Gastrocnemius medialis (tissue), 4 donors: ENCODE data around the gene ATP6V0D1. TPM values are rescaled to one million over a fixed set of nuclear protein-coding genes. Genes with fewer than 3 reads are reported as not detected.
A peak's percentile ranks its signal among the peaks of the same experiment; 100 is the strongest.
"Not testable (repeated sequence)": the region's sequence is repeated elsewhere in the genome, so short reads cannot be mapped to it uniquely, and the experiment has no call there.

Experiments used
- ATAC-seq, 2 donors: fragments of 150-250 bp; one replicate each; pipeline ENCODE4 v1.9.1; 2016
- DNase-seq, 2 donors: peaks; one replicate each; pipeline ENCODE4 v3.0.0-alpha.2; 2019
- H3K27ac ChIP-seq, 4 donors: fragments of 200-600 bp; sonication (generic); 1 replicate in 1 of 4; 2 replicates in 3 of 4; pipeline ENCODE4 v1.5.1; 2016 to 2018; ENCODE audit warnings: mild to moderate bottlenecking in 2 of 4, moderate library complexity in 1 of 4
- H3K27me3 ChIP-seq, 3 donors: fragments of 200-600 bp; sonication (generic) in 2 of 3; 1 replicate in 1 of 3; 2 replicates in 2 of 3; pipeline versions ENCODE4 v1.5.1 to v1.6.0; 2016 to 2019; ENCODE audit warnings: mild to moderate bottlenecking in 1 of 3, moderate library complexity in 1 of 3
- H3K36me3 ChIP-seq, 2 donors: fragments of 200-600 bp; sonication (generic) in 1 of 2; one replicate each; pipeline ENCODE4 v1.5.1; 2017 to 2018
- H3K4me1 ChIP-seq, 2 donors: fragments of 200-600 bp; sonication (generic) in 1 of 2; one replicate each; pipeline ENCODE4 v1.5.1; 2016 to 2017; ENCODE audit warnings: mild to moderate bottlenecking in 2 of 2
- H3K4me3 ChIP-seq, 4 donors: fragments of 200-600 bp; sonication (generic) in 3 of 4; 1 replicate in 1 of 4; 2 replicates in 3 of 4; pipeline ENCODE4 v1.5.1; 2016 to 2019; ENCODE audit warnings: mild to moderate bottlenecking in 2 of 4
- H3K9me3 ChIP-seq, 3 donors: fragments of 200-600 bp; sonication (generic) in 2 of 3; 1 replicate in 1 of 3; 2 replicates in 2 of 3; pipeline ENCODE4 v1.5.1; 2016 to 2019
- CTCF ChIP-seq, 5 experiments: fragments of 450-650 bp in 3 of 5; fragments of 200-600 bp in 2 of 5; sonication (generic) in 2 of 5; IDR thresholded peaks in 4 of 5; conservative IDR thresholded peaks in 1 of 5; 1 replicate in 4 of 5; 2 replicates in 1 of 5; pipeline ENCODE4 v1.5.1; 2016 to 2019; ENCODE audit warnings: antibody characterized with exemption in 5 of 5, mild to moderate bottlenecking in 3 of 5, moderate library complexity in 3 of 5
- POLR2A ChIP-seq, 2 donors: fragments of 450-650 bp; IDR thresholded peaks; one replicate each; pipeline ENCODE4 v1.6.1; 2017; ENCODE audit warnings: antibody characterized with exemption in 2 of 2, mild to moderate bottlenecking in 2 of 2, moderate library complexity in 2 of 2
- in situ Hi-C, 4 donors: fragments of 200-750 bp; cut with MboI; loops; one replicate each; pipeline versions ENCODE4 v1.15.0 to v1.8.0; 2017; ENCODE audit warnings: low sequenced_read_pairs in 4 of 4
- intact Hi-C: fragments of 100-400 bp; cut with DNase I; formaldehyde crosslinking; loops from one replicate; pipeline ENCODE4 v1.15.1; 2023; ENCODE audit warnings: low total_unique reads
- total RNA-seq, 4 donors: library from RNA; depleted of rRNA; stranded (reverse); fragments of >200 nt; gene quantifications; one replicate each; pipeline versions ENCODE4 v1.1.0 to v1.2.3, GENCODE V29; 2016

Gene ATP6V0D1
- total RNA-seq, 4 donors from 2014 or later: 117 to 211 (median 157) TPM

GRCh38 chr16:67417333-67418061 is 63.5 kb downstream of the ATP6V0D1 start:
- ATAC-seq: no peak
- Histone ChIP-seq H3K27me3 (no peaks in the 10 kb centered on the region), H3K9me3 (no peaks in the 10 kb centered on the region), H3K36me3 (no peaks in the 10 kb centered on the region), H3K27ac (no peak overlapping the region), H3K4me3 (no peak overlapping the region), H3K4me1 (peaks cover 12 to 20% of the 10 kb centered on the region in 2 donors)
- DNase-seq: no peak
- in situ Hi-C loops: loop anchor here in 1 of 4 donors (10.0 kb wide), 1 partner anchor 153 kb away; no protein-coding TSS in a partner anchor
- intact Hi-C loops: loop anchor here (2.0 to 5.0 kb wide), 3 partner anchors 45 to 140 kb away; partner anchors contain the start of gene PLEKHG4
- TF ChIP-seq CTCF (IDR thresholded peaks at IDR 0.05 in 4 of 5, conservative IDR thresholded peaks at IDR 0.05 in 1 of 5) (no peak), POLR2A (IDR thresholded peaks at IDR 0.05) (no peak)

DNA sequence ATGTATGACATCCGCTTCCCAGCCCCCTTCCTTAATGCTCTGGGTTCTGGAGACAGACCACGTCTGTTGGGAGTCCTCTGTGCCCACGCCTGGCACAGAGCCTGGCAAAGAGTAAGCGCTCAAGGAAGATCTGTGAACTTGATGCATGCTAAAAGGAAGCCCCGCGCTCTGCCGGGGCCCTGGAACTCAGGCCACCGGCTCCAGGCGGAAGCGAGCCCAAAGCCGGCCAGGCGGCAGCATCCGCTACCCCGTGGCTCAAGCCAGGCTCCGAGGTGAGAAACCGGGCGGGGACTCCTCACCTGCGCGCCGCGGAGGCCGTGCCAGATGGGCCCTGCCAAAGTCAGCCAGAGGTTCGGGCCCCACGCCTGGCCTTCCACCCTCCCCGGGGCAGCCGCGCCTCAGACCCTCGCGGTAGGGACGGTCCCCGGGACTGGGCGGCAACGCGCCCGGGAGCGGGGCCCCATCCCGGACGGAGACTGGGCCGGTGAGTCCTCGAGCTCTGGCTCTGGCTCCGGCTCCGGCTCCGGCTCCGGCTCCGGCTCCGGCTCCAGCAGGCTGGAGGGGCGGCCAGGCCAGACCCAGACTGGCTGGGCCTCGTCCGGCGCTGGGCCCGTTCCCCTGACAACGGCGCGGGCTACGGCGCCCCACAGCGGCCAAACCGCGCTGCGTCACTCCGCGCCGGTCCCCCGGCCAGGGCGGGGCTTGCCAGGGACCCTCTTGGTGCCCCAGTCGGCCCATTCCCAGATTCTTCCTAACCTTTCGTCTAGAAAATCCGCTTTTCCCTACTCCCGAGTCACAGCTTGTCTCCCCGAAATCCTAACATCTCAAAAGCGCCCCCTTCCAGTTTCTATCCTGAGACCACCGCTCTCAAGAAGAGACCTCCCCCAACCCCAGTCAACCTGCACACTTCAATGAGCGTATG is 64.8 kb downstream of the ATP6V0D1 start, which contains the start of gene ZDHHC1:
ZDHHC1 (minus strand) TSS at position 606 of the 922 bp plus-strand sequence. CDS start 8,702 bp downstream, outside the sequence.
- in situ Hi-C loops: loop anchor here in 1 of 4 donors (10.0 kb wide), 1 partner anchor 151 kb away; no protein-coding TSS in a partner anchor
- Histone ChIP-seq H3K4me1 (peaks cover 12 to 20% of the 10 kb centered on the region in 2 donors), H3K9me3 (no peaks in the 10 kb centered on the region), H3K36me3 (no peaks in the 10 kb centered on the region), H3K4me3 (peak within 1 kb of the TSS; percentile 59 to 87 (median 78)), H3K27ac (peak within 1 kb of the TSS; percentile 75 to 82 (median 76)), H3K27me3 (no peaks in the 10 kb centered on the region)
- TF ChIP-seq CTCF (IDR thresholded peaks at IDR 0.05 in 4 of 5, conservative IDR thresholded peaks at IDR 0.05 in 1 of 5) (peak; percentile 60 to 79 (median 75)), POLR2A (IDR thresholded peaks at IDR 0.05) (peak; percentile 24 to 34)
- peak in 1 of 2 donors; percentile 48 for DNase-seq
- ATAC-seq: peak; percentile 85 to 88
- intact Hi-C loops: loop anchor here (2.0 to 5.0 kb wide), 3 partner anchors 43 to 139 kb away; partner anchors contain the start of gene PLEKHG4

GRCh38 chr16:67415421-67415820 is 65.5 kb downstream of the ATP6V0D1 start:
- H3K36me3 ChIP-seq, ATAC-seq, DNase-seq, H3K9me3 ChIP-seq, H3K27me3 ChIP-seq: not testable (repeated sequence)
- Histone ChIP-seq H3K27ac (peak overlapping the region; percentile 75 to 82 (median 76)), H3K4me1 (peaks cover 12 to 20% of the 10 kb centered on the region in 2 donors), H3K4me3 (peak overlapping the region; percentile 59 to 87 (median 78))
- intact Hi-C loops (loop anchor here (5.0 kb wide), 1 partner anchor 138 kb away; the partner anchor contains the start of gene PLEKHG4), in situ Hi-C loops (loop anchor here in 1 of 4 donors (10.0 kb wide), 1 partner anchor 151 kb away; no protein-coding TSS in a partner anchor)

DNA sequence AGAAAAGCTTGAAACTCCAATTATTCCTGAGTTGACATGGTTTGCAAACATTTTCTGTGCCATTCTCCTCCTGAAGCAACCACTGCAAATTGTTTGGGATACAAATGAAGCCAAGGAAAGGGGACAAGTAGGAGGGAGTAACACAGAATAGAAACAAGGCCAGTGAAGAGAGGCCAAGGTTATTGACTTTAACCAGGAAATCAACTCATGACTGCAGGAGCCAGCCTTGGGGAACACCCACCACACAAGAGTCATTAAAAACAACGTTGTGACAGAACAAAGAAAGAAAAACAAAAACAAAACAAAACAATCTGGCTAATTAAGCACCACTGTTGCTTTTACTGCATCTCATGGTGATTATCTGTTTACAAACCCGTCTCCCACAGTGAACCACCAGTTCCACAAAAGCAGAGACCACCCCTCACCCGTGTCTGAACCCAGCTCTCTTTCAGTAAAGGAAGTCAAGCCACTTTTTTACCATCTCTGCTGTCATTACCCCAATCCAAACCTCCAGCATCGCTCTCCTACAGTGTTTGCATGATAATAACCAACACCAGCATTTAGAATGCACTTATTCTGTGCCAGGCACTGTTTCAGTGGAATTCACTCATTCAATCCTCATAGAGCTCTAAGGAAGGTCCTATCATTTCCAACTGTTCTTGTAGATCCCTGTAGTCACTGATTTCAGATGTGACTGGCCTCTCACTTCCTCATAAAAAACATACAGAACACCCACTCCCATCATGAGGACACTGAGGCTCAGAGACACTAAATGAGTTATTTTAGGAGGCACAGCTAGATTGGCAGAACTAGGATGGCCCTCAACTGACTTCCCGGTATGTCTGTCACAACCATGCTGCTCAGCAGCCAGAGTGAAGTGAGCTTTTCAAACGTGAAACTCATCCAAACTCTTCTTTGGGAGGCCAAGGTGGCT is 66.7 kb downstream of the ATP6V0D1 start:
- H3K27ac ChIP-seq: peak overlapping the region in 3 of 4 donors; percentile 36 to 62 (median 53)
- no peaks in the 10 kb centered on the region for H3K36me3 ChIP-seq

More for the DNA sequence above, 66.7 kb downstream of the ATP6V0D1 start:
- TF ChIP-seq POLR2A (IDR thresholded peaks at IDR 0.05) (no peak), CTCF (IDR thresholded peaks at IDR 0.05 in 4 of 5, conservative IDR thresholded peaks at IDR 0.05 in 1 of 5) (no peak)
- ATAC-seq (no peak), DNase-seq (no peak)
- H3K27me3 ChIP-seq: no peaks in the 10 kb centered on the region
- H3K4me3 ChIP-seq: no peak overlapping the region
- peaks cover 17 to 28% of the 10 kb centered on the region in 2 donors for H3K4me1 ChIP-seq
- intact Hi-C loops: no loop called here
- in situ Hi-C loops: loop anchor here in 1 of 4 donors (10.0 kb wide), 1 partner anchor 149 kb away; no protein-coding TSS in a partner anchor
- H3K9me3 ChIP-seq: no peaks in the 10 kb centered on the region
